HCT116 (cell line): Measurements from ENCODE around the gene HIVEP1. TPM values are rescaled to one million over a fixed set of nuclear protein-coding genes. Genes with fewer than 3 reads are reported as not detected.

Experiments used
- ATAC-seq: fragments of 200-7000 bp; cut with Tn5 transposase; 2 replicates; pipeline ENCODE4 v1.9.1; 2020; ENCODE audit warnings: mild to moderate bottlenecking, moderate library complexity
- BruUV-seq: library from RNA; stranded (reverse); fragments of 400-500 nt; replicated peaks from 2 replicates; lab custom pipeline; 2021; lab: Mats Ljungman, UMichigan
- CTCF ChIA-PET: fragments of 300-600 bp; sonication (Branson Sonifier 250); formaldehyde crosslinking; loops from one replicate; lab custom pipeline; 2021; ENCODE audit warnings: antibody characterized with exemption; lab: Charles Lee
- POLR2A ChIA-PET: fragments of 300-600, 350-600 bp; sonication (Branson Sonifier 250); formaldehyde crosslinking; loops from one replicate; lab custom pipeline; 2021; ENCODE audit warnings: antibody characterized with exemption; lab: Charles Lee
- RAD21 ChIA-PET, 2 experiments: fragments of 300-600 bp; sonication (Branson Sonifier 250); formaldehyde crosslinking; loops; one replicate each; lab custom pipeline; 2023; ENCODE audit warnings: low total read pairs in 2 of 2; ENCODE audit not compliant: uncharacterized antibody in 2 of 2, unreplicated experiment in 2 of 2, low non-redundant PET in 1 of 2; lab: Charles Lee
- DNase-seq: peaks from one replicate; pipeline ENCODE4 v3.0.0-alpha.2; 2010; ENCODE audit warnings: low read depth, low spot score
- H2AFZ ChIP-seq: fragments of 200-600 bp; shearing (Covaris generic), sonication (generic); 2 replicates; pipeline ENCODE4 v1.6.1; 2017; ENCODE audit warnings: low read depth, mixed run types, mixed read lengths, antibody characterized with exemption, low read length; ENCODE audit not compliant: poor library complexity, severe bottlenecking
- H3K27ac ChIP-seq: 2 replicates; pipeline ENCODE4 v1.5.1; 2012; ENCODE audit warnings: low read depth, low read length
- H3K27me3 ChIP-seq: fragments of 200-600 bp; sonication (generic); 2 replicates; pipeline ENCODE4 v1.6.1; 2016; ENCODE audit warnings: mixed run types, low read length, mixed read lengths; ENCODE audit not compliant: insufficient read depth
- H3K36me3 ChIP-seq, 2 experiments: fragments of 200-500 bp in 1 of 2; fragments of 200-600 bp in 1 of 2; sonication (Bioruptor generic) in 1 of 2; sonication (generic) in 1 of 2; 2 replicates each; pipeline versions ENCODE4 v1.5.1 to v1.6.1; 2014 to 2016; ENCODE audit warnings: low read length in 2 of 2, inconsistent platforms in 1 of 2, mixed read lengths in 1 of 2, mixed run types in 1 of 2; ENCODE audit not compliant: insufficient read depth in 2 of 2, control insufficient read depth in 1 of 2
- H3K4me1 ChIP-seq, 2 experiments: fragments of 200-600 bp in 1 of 2; sonication (generic) in 1 of 2; 2 replicates each; pipeline versions ENCODE4 v1.5.1 to v1.6.1; 2012 to 2017; ENCODE audit warnings: low read length in 2 of 2, inconsistent platforms in 1 of 2, mild to moderate bottlenecking in 1 of 2, mixed read lengths in 1 of 2, mixed run types in 1 of 2, moderate library complexity in 1 of 2; ENCODE audit not compliant: insufficient read depth in 2 of 2, control insufficient read depth in 1 of 2
- H3K4me2 ChIP-seq: fragments of 200-600 bp; sonication (generic); 2 replicates; pipeline ENCODE4 v1.6.1; 2017; ENCODE audit warnings: mixed run types, low read length, mixed read lengths
- H3K4me3 ChIP-seq, 2 experiments: fragments of 200-600 bp in 1 of 2; sonication (generic) in 1 of 2; replicated peaks in 1 of 2; 2 replicates each; pipeline ENCODE4 v1.5.1; 2011 to 2016; ENCODE audit warnings: low read length in 2 of 2, control low read depth in 1 of 2, low read depth in 1 of 2, mild to moderate bottlenecking in 1 of 2, mixed read lengths in 1 of 2, mixed run types in 1 of 2
- H3K79me2 ChIP-seq: fragments of 200-600 bp; sonication (generic); 2 replicates; pipeline ENCODE4 v1.6.1; 2017; ENCODE audit warnings: mild to moderate bottlenecking, mixed run types, low read length, moderate library complexity, mixed read lengths; ENCODE audit not compliant: insufficient read depth
- H3K9ac ChIP-seq: fragments of 200-600 bp; sonication (generic); 2 replicates; pipeline ENCODE4 v1.6.1; 2016; ENCODE audit warnings: low read length, mixed read lengths
- H3K9me2 ChIP-seq: fragments of 200-600 bp; sonication (generic), shearing (Covaris generic); 2 replicates; pipeline ENCODE4 v1.6.1; 2017; ENCODE audit warnings: mixed run types, mild to moderate bottlenecking, moderate library complexity; ENCODE audit not compliant: insufficient read depth
- H3K9me3 ChIP-seq, 2 experiments: fragments of 200-500 bp in 1 of 2; fragments of 200-600 bp in 1 of 2; sonication (Bioruptor generic) in 1 of 2; sonication (generic) in 1 of 2; 2 replicates each; pipeline ENCODE4 v1.6.1; 2014 to 2017; ENCODE audit warnings: low read length in 2 of 2, mixed read lengths in 2 of 2, inconsistent platforms in 1 of 2, low read depth in 1 of 2, mild to moderate bottlenecking in 1 of 2, mixed run types in 1 of 2, moderate library complexity in 1 of 2; ENCODE audit not compliant: control insufficient read depth in 1 of 2, insufficient read depth in 1 of 2
- H4K20me1 ChIP-seq: fragments of 200-600 bp; sonication (generic), shearing (Covaris generic); 2 replicates; pipeline ENCODE4 v1.6.1; 2017; ENCODE audit warnings: mixed run types, mild to moderate bottlenecking, moderate library complexity; ENCODE audit not compliant: insufficient read depth
- ELF1 ChIP-seq: IDR thresholded peaks from 2 replicates; pipeline ENCODE4 v1.6.1; 2012; ENCODE audit warnings: low read depth, borderline replicate concordance
- FOSL1 ChIP-seq: IDR thresholded peaks from 2 replicates; pipeline ENCODE4 v1.6.1; 2012; ENCODE audit warnings: low read depth
- RAD21 ChIP-seq: IDR thresholded peaks from 2 replicates; pipeline ENCODE4 v1.6.1; 2012; ENCODE audit warnings: low read depth, mild to moderate bottlenecking
- SIN3A ChIP-seq: IDR thresholded peaks from 2 replicates; pipeline ENCODE4 v1.6.1; 2012; ENCODE audit warnings: low read depth
- SP1 ChIP-seq: IDR thresholded peaks from 2 replicates; pipeline ENCODE4 v1.6.1; 2012; ENCODE audit warnings: low read depth
- SRF ChIP-seq: IDR thresholded peaks from 2 replicates; pipeline ENCODE4 v1.6.1; 2012; ENCODE audit warnings: low read depth
- ZFX ChIP-seq: fragments of 450-650 bp; IDR thresholded peaks from 2 replicates; pipeline ENCODE4 v1.6.1; 2017
- intact Hi-C: fragments of 100-400 bp; cut with micrococcal nuclease; formaldehyde crosslinking; loops from 2 replicates; pipeline ENCODE4 v1.10.0; 2022
- total RNA-seq: library from RNA; stranded (reverse); gene quantifications from one replicate; pipeline ENCODE4 v1.2.1, GENCODE V29; 2021; ENCODE audit not compliant: unreplicated experiment
- TF ChIP-seq, protein P1 (sequence below): IDR thresholded peaks from 2 replicates; pipeline ENCODE4 v1.6.1; 2012
- TF ChIP-seq, protein P2 (sequence below): IDR thresholded peaks from 2 replicates; pipeline ENCODE4 v1.6.1; 2012; ENCODE audit warnings: low read depth
- TF ChIP-seq, protein P3 (sequence below), 3 experiments: fragments of 200-600 bp in 1 of 3; sonication (generic) in 1 of 3; IDR thresholded peaks in 2 of 3; conservative IDR thresholded peaks in 1 of 3; 2 replicates each; pipeline ENCODE4 v1.5.1; 2012 to 2017; ENCODE audit warnings: low read depth in 2 of 3, low read length in 2 of 3, antibody characterized with exemption in 1 of 3, borderline replicate concordance in 1 of 3, control low read depth in 1 of 3, mild to moderate bottlenecking in 1 of 3, mixed read lengths in 1 of 3, mixed run types in 1 of 3, moderate library complexity in 1 of 3; ENCODE audit not compliant: insufficient read depth in 1 of 3

Gene HIVEP1
- total RNA-seq, 1 experiment from 2014 or later, result 11.2 TPM

DNA sequence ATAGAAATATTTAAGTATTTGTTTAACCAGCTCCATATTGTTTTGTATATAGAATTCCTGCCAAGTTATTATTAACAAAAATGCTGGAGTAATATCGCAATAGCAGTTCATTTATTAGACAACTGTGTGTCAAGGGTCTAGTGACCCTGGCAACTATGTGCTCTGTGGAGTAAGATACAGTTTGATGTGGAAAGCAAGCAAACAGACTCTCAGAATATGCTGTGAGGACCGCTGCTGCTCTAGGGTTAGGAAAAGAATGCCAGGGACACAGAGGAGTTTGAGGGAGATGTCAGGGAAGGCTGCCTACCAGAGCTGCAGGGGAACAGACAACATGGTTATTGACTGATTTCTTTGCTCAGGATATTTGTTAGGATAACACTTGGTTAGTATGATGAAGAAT, 71.2 kb downstream of the HIVEP1 start:
- Histone ChIP-seq H3K27ac (no peak overlapping the region), H4K20me1 (no peaks in the 10 kb centered on the region), H3K9ac (no peak overlapping the region), H3K36me3 (no peaks in the 10 kb centered on the region), H3K79me2 (no peaks in the 10 kb centered on the region; the same call in 1 of the 2 replicates), H3K4me3 (no peak overlapping the region), H3K4me1 (no peaks in the 10 kb centered on the region), H3K9me3 (no peaks in the 10 kb centered on the region), H2AFZ (no peak overlapping the region), H3K4me2 (no peak overlapping the region)
- BruUV-seq, result no TSS peak
- ChIA-PET CTCF (no interaction called here), RAD21 (no interaction called here)
- DNase-seq, result no peak
- no peak for ATAC-seq
- TF ChIP-seq ZFX, result no peak
- TF ChIP-seq, protein P1, sequence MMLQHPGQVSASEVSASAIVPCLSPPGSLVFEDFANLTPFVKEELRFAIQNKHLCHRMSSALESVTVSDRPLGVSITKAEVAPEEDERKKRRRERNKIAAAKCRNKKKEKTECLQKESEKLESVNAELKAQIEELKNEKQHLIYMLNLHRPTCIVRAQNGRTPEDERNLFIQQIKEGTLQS, result no peak
- TF ChIP-seq ELF1, result no peak
- no peak for TF ChIP-seq FOSL1
- TF ChIP-seq, protein P2, sequence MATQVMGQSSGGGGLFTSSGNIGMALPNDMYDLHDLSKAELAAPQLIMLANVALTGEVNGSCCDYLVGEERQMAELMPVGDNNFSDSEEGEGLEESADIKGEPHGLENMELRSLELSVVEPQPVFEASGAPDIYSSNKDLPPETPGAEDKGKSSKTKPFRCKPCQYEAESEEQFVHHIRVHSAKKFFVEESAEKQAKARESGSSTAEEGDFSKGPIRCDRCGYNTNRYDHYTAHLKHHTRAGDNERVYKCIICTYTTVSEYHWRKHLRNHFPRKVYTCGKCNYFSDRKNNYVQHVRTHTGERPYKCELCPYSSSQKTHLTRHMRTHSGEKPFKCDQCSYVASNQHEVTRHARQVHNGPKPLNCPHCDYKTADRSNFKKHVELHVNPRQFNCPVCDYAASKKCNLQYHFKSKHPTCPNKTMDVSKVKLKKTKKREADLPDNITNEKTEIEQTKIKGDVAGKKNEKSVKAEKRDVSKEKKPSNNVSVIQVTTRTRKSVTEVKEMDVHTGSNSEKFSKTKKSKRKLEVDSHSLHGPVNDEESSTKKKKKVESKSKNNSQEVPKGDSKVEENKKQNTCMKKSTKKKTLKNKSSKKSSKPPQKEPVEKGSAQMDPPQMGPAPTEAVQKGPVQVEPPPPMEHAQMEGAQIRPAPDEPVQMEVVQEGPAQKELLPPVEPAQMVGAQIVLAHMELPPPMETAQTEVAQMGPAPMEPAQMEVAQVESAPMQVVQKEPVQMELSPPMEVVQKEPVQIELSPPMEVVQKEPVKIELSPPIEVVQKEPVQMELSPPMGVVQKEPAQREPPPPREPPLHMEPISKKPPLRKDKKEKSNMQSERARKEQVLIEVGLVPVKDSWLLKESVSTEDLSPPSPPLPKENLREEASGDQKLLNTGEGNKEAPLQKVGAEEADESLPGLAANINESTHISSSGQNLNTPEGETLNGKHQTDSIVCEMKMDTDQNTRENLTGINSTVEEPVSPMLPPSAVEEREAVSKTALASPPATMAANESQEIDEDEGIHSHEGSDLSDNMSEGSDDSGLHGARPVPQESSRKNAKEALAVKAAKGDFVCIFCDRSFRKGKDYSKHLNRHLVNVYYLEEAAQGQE, result no peak
- no peak for TF ChIP-seq RAD21
- TF ChIP-seq, protein P3, sequence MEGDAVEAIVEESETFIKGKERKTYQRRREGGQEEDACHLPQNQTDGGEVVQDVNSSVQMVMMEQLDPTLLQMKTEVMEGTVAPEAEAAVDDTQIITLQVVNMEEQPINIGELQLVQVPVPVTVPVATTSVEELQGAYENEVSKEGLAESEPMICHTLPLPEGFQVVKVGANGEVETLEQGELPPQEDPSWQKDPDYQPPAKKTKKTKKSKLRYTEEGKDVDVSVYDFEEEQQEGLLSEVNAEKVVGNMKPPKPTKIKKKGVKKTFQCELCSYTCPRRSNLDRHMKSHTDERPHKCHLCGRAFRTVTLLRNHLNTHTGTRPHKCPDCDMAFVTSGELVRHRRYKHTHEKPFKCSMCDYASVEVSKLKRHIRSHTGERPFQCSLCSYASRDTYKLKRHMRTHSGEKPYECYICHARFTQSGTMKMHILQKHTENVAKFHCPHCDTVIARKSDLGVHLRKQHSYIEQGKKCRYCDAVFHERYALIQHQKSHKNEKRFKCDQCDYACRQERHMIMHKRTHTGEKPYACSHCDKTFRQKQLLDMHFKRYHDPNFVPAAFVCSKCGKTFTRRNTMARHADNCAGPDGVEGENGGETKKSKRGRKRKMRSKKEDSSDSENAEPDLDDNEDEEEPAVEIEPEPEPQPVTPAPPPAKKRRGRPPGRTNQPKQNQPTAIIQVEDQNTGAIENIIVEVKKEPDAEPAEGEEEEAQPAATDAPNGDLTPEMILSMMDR (IDR thresholded peaks at IDR 0.05 in 2 of 3, conservative IDR thresholded peaks at IDR 0.05 in 1 of 3; ENCODE audit: borderline replicate concordance in 1 of 3, insufficient read depth in 1 of 3, low read depth in 2 of 3, low read length in 2 of 3), result no peak
- TF ChIP-seq SIN3A, result no peak
- TF ChIP-seq SP1, result no peak
- no peak for TF ChIP-seq SRF
- TF ChIP-seq, all 23 proteins: peak for 0
- Histone ChIP-seq H3K9me2 (no peaks in the 10 kb centered on the region), H3K27me3 (no peaks in the 10 kb centered on the region)
- POLR2A ChIA-PET, result no interaction called here
- intact Hi-C loops, result no loop called here
